ENCODE results near the gene SCNN1B.
"Not testable (repeated sequence)": the region's sequence is repeated elsewhere in the genome, so short reads cannot be mapped to it uniquely, and the experiment has no call there.

SCNN1B gene

DNA sequence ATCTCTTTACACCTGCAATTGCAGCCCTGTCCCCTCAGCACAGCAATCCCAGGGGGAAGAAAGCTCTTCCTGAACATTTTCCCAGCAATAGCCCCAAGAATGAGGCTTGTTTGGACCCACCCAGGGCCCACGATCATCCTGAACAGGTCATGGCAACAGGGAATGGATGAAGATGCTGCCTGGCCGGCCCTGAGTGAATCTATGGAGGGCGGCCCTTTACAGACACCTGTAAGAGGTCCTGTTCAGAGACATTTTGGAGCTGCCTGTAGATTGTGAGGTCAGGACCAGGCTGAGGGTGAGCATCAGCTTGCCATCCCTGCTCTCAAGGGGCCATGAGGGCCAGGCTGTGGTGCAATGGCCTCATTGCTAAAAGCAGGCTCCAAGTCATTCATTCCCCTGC lies 81.8 kb downstream of the SCNN1B start:
- no peak for DNase-seq

DNA sequence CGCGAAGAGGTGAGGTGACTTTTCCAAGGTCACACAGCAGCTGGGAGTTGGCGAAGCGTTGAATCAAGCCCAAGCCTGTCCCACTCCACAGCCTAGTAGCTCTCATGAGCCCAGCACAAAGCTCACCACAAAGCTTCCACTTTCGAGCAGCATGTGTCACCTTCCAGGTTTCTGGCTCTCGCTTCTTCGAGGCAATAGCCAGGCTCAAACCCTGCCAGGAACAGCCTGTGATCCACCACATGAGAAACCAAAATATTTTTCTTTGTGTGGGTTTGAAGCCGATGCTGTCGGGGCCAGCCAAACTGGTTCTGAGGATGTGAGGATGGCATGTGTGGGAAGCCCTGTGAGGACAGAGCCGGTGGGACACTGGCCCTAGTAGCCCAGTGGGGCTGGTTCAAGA lies 82.8 kb downstream of the SCNN1B start:
- no peak for DNase-seq

DNA sequence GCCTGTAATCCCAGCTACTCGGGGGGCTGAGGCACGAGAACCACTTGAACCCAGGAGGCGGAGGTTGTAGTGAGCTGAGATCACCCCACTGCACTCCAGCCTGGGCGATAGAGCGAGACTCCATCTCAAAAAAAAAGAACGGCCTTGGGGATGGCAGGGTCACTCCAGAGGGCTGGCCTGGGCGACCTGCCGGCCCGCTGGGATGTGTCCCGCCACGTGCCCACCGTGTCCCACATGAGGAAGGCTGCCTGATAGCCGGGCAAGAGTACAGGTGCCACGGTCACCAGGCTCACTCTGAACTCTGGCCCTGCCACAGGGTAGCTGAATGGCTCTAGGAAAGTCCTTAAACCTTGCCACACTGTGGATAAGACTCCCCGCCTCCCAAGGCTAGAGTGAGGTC lies 83.3 kb downstream of the SCNN1B start:
- no peak for DNase-seq

DNA sequence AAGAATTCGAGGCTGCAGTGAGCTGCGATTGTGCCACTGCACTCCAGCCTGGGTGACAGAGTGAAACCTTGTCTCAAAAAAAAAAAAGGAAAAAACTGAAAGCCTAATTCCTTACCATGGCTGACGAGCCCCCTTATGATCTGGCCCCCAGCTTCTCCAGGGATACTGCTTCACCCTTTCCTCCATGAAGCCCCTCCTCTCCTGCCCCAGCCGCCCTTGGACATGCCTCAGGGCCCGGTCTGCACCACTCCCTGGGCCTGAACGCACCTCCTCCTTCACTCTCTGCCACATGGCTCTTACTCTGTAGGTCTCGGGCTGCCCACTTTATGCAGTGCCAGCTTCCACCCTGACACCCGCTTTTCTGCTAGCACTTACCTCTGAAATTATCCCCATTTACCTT lies 85.6 kb downstream of the SCNN1B start:
- no peak for DNase-seq

DNA sequence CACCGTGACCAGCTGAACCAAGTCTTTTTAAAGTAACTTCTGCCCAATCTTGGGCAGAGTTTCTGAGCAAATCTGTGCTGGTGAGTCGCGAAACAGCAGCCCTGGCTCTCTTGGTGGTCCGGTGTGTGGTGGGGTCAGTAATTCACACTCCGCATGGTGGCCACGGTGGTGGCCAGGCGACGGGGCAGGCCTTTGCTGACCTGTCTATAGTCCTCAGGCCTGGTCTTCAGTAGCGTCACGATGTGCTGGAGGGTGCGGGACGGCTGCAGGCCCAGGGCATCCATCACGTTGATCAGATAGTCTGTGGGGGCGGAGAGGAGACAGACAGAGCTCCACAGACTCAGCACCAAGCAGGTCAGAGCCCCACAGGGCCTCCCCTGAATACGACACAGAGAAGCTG lies 86.7 kb downstream of the SCNN1B start:
- DNase-seq, result no peak

DNA sequence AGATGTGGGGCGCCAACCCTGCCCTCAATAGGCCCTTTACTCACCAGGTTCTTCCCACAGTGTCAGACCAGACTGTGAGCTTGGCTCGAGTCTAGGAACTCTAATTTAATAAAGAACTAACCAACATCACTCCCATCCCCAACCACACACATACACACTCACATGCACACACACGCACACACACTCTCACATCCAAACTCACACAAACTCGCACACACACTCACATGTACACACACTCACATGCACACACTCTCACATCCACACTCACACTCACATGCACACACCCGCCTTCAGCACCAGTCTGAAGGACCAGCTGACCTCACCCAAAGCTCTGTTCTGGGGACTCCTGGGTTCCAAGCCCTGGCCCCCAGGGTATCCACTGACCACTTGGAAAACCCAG lies 87.1 kb downstream of the SCNN1B start:
- no peak for DNase-seq

DNA sequence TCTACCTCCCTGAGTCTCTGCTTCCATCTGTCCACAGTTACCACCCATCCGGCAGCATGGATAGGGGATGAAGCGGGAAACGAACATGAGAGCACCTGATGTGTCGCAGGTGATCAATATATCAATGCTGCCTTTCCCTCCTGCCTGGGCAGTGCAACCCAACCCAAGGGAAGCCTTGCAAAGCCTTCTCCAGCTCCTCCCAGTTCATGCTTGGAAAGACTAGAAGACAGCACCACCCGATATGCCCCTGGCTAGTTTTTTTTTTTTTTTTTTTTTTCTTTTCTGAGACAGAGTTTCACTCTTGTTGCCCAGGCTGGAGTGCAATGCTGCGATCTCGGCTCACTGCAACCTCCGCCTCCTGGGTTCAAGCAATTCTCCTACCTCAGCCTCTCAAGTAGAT lies 87.8 kb downstream of the SCNN1B start:
- not testable (repeated sequence) for DNase-seq

DNA sequence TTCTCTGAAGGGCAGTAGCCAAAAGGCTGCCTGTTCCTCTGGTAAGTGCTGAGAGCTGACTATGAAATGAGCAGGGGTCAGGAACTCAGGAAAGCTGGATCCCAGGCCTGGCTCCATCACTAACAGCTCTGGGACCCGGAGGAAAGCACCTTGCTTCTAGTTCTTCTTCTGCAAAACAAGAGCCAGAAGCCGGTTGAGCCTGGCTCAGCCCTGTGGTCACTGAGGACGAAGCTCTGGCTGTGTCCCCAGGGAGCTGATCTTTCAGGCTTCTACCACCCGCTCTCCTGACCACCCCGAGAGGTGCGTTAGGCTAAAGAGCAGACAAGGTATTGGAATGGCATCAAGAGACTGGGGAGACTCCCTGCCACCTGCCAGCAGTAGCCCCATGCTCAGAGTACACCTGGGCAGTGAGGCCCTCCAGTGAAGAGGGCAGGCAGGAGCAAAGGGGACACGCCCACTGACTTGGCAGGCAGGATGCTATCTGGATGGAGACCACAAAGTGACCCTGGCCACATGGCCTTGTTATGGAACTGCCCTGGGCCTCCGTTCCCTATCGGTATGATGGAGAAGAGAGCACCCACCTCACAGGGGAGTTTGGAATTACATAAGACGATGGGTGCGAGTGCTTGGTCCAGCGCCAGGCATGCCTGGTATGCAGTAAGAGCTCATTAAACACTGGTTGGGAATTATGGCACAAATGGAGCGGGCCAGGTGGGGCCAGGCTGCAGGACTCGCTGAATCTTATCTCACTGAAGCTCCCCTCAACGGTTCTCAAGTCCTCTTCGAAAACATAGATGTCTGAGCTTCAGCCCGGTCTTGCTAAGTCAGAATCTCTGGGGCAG lies 89.5 kb downstream of the SCNN1B start:
- no peak for DNase-seq

DNA sequence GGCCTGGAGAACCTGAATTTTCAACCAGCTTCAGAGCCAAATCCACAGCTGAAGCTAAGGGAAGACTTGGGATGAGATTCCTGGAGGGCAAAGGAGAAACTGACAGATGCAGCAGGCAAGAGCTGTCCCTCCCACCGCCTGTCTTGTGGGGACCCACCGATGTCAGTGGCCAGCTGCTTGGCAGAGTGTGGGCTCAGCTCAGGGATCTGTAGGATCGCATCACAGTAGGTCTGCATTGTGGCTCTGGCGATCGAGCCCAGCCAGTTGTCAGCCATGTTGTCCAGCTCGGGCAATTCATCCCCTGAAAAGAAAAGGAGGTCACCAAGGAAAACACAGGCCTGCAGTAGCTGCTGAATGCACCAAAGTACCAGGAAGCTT lies 90.1 kb downstream of the SCNN1B start:
- no peak for DNase-seq

DNA sequence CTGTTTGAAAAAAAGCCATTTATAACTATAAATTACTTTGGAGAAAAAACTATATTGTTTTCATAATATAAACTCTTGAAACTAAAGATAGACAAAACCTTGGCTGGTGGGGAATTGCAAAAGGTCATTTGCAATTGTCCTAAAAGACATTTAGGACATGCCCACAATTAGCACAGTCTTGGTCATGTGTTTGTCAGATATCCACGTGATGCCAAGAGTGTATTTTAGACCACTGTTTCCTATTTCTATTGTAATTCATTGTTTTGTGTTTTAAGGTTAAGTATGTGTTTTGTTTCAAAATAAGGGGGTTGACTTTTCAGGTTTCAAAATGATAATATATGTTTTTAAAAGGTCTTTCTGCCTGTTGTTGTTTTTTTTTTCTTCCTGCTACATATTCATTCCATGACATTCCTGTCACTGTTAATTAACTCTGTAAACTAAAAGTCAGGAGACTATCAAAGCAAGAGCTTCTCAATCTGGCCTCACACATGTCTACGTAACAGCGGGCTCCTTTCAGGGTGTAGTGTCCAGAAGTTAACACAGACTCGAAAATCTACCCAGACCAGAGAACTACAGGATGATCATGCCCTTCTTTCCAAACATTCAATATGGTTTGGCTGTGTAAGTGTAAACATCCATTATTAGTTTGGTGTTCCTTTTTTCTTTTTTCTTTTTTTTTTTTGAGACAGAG lies 92.2 kb downstream of the SCNN1B start:
- DNase-seq, result no peak

DNA sequence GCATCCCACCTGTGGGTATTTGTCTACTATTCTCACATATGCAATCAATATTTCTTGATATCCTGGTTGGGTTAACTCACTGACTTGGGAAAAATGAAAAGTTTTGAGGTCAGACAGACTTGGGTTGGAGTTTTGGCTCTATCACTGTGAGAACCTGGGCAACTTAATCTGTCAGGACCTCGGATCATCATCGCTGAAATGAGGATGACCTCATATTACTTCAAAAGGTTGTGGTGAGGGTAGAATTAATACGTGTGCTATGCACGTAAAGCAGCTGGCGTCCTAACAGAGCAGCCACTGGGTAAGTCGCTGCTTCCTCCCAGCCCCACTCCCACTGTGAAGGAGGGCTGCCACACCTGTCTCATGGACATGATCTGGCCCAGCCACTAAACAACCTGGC lies 93.6 kb downstream of the SCNN1B start:
- DNase-seq, result no peak

DNA sequence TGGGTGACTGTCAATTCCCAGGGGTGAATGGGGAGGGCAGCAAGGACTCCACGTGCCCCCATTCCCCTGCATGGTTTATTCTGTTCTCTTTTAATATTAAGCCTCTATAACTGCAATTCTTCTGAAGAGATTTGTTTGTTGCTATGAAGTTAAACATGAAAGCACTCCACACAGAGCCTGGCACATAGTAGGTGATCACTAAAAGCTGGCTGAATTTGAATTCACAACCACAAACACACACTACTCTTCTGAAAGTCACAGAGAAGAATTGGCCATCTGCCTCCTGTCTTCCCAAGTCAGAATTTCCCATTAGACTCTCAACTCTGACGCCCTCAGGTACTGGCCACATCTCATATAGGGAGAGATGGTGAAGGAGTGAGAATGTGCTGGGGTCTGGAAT lies 95.4 kb downstream of the SCNN1B start:
- DNase-seq, result no peak

DNA sequence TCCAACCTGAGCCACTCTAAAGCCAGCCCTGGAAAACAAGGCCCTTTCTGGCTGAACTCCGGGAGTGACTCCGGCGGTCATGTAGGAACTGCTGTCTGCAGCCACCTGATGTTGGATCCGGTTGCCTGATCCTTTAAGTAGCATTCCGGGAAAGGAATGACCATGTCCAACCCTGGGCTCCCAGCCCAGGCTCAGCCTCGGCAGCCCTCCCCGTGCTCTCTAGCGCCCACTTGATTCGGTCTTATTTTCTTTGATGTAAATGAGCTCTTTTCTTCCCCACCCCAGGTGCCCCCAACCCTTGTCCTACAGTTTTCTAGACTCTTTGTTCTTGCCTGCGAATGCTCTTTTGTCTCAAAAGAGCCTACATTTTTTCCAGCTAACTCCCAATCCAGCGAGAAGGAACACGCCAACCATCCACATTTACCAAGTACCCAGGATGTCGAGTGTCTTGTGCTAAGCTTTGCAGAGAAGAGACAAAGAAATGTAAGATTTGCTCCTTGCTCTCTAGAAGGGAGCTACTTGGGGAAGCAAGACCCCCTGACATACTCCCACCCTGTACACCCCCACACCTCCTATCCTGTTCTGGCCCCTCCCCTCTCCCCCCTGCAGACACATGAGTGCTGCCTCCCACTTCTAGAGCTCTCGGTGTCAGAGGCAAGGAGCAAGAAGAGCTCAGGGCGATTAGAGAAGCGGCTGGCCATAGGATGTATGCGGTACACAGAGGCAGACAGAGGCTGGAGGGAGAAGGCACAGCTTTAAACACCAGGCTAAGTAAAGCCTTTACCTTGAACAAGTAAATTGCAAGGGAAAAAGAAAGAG lies 97.1 kb downstream of the SCNN1B start:
- DNase-seq, result no peak

DNA sequence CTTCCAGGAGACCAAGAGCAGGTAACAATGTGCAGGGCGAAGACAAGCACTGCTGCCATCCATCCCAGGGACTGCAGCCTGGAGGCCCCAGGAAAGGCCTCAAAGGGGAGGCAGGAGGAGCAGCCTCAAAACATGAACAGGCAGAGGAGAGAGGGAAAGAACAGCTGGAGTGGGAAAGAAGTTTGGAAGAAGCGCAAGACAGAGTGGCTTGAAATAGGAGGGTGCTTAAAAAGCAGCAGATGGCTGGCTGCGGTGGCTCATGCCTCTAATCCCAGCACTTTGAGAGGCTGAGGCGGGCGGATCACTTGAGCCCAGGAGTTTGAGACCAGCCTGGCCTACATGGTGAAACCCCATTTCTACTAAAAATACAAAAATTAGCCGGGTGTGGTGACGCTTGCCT lies 98.3 kb downstream of the SCNN1B start:
- DNase-seq, result not testable (repeated sequence)

DNA sequence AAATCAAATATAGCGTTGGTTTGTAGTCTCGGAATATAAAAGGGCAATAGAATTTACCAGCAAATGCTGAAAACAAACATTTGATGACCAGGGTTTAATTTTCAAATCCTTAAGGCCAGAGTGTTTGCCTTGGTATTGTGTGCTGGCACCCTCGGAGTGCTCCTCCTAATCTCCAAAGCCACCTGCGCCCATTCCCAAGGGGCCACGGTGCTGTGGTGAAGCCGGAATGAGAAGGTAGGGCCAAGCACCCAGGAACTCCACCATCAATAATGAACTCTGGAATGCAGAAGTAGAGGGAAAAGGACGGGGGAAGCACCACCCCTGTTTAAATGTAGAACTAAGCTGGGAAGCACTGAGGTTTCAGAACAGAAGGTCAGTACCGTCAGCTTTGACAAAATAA lies 99.0 kb downstream of the SCNN1B start:
- no peak for DNase-seq

DNA sequence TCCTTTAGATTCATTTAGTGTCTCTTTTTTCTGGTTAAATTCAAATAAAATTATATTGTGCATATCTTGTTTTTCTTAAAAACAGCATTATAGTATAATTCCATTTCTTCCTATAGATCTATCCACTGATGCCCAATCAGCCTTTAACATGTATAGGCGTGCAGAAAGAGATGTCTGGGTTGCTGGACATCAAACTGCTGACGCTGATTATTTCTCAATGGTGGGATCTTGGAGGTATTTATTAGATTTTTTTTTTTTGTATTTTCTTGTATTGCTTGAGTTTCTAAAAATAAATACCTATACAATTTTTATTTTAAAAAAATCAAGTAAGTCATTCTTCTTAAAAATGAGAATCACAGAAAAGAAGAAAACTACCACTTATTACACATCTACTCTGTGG lies 100.0 kb downstream of the SCNN1B start:
- DNase-seq, result no peak

DNA sequence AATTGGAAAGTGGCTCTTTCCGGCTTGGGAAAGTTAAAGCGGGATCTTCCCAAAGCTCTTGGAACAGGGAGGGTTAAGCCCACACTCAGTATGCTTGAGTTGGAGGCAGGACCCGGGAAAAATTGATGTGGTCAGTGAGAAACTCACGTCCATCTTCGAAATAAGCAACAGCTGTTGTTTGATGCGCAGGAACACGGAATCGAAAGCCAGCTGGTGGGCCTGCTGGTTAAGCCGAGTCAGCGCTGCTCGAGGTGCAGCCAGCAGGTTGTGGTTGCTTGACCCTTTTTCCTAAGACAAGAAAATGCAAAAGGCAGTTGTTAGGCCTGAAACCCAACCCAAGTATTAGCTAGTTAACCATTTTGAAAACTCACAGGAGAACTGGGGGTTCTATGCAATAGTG lies 101.4 kb downstream of the SCNN1B start:
- DNase-seq, result no peak

DNA sequence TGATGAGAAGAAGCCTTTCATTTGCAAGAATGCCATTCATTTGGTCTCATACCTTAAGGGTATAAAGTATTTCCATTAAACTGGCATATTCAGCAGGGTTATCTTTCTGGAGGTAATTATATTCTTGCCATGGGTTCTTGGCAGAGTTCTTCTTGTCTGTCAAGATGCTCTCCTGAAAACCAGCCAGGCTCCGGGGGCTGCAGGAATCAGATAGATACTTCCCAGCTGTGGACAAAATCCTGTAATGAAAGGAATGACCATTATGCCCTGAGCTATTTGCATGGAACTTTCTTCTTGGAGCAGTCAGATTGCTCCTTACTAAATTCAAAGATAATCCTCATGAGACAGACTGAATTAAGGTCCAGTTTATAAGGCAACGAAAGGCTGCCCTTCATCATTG lies 103.9 kb downstream of the SCNN1B start:
- DNase-seq, result no peak

DNA sequence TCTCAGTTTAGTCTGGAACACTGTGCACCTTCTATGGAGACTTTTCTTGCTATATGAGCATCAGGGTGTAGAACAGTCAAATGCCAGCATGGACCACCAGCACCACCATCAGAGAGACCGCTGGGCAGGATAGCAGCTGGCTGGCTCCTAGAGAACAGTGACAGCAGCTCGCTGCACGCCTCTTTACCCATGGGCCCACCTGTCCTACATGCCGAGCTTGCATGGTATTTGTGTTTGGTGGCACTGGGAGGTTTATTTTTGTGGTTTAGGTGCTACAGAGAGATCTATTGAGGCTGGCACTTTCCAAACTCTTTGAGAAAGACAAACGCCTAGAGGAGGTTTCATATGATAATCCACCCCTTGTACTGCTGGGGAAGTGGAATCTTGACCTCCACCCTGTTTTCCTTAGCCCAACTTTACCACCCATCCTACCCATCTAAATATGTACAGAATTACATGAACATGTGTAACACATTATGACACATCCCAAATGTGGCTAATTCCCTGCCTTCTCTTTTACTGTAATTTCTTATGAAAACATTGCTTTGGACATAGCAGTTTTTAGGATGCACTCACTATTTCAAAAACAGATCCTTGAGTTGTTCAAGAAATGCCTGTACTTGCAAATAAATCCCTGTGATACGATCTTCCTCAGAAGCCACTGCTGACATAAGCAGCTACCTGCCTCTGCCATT lies 104.6 kb downstream of the SCNN1B start:
- no peak for DNase-seq

DNA sequence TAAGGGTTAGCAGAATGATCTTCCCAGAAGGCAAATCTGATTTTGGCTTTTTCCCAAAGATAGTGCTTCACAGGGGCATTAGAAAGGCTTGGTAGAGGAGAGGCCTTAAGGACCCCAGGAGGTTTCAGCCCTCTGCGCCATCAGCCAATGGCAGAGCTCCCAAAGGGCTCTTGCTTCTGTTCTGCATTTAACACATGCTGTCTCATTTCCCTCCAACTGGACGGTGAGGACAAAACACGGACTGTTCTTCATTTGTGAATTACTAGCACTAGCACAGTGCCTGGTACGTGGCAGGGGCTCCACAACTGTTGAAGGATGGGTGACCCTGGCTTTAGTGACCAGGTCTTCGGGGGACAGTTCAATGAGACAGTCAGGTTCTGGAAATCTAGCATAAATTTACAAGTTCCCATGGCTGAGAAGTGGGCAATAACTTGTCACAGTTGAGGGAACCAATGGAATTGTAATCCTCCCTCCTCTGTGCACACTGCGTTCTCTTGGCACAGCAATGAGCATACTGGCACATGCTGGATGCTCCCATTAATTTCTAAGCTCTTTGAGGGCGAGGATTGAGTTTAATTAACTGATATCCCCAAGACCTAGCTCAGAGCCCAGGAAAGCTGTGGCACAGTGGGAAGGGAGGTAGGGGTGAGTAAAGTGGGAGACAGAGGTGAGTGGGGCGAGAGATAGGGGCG lies 105.5 kb downstream of the SCNN1B start:
- DNase-seq, result no peak

DNA sequence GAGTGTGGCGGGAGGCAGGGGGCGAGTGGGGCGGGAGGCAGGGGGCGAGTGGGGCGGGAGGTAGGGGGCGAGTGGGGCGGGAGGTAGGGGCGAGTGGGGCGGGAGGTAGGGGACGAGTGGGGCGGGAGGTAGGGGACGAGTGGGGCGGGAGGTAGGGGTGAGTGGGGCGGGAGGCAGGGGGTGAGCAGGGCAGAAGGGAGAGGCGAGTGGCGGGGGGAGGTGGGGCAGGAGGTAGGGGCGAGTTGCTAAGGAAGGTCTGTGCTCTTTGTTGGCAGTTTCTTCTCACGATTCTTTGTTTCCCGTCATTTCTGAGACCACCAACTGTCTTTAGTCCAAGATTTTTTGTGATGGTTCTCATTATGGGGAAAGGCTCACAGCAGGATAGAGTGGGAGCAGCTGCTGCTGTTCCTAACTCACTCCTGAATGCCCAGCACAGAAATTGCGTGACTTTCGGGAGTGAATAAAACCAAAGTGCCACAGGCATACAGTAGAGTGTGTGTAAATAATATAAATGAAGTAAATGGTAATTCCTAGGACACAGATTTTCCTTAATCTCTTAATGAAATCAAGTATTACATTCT lies 106.2 kb downstream of the SCNN1B start:
- no peak for DNase-seq

DNA sequence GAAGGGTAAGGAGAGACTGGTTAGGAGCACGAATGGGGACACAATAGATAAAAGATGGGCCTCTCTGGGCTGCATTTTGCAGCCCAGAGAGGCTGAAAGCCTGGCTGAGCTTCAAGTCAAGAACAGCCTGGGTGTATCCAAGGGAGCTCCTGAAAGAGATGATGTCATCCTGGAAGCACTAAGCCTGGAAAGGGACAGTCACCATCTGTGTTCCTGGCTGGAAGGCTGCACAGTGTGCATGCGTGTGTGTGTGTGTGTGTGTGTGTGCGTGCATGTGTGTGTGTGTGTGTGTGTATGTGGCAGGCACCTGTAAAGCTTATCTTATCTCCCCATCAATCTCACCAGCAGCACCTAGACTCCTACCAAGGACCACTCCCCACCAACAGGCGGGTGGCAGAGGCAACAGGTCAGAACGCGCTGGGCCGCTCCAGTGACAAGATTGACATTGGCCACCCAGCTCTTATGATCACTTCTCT lies 106.8 kb downstream of the SCNN1B start:
- no peak for DNase-seq
